ENCODE data around the gene ENPP1.

The ENPP1 gene

GRCh38 chr6:131807644-131808459 lies at the start of gene ENPP1:
ENPP1 (plus strand) TSS chr6:131808020; CDS start chr6:131808036, 16 bp downstream.
- ChIA-PET POLR2A (no interaction called here), CTCF (no interaction called here)
- peak; percentile 37 for DNase-seq (ENCODE audit: extremely low spot score)

GRCh38 chr6:131758920-131759319 lies 48.9 kb upstream of the ENPP1 start:
- ChIA-PET POLR2A (no interaction called here), CTCF (no interaction called here)
- TF ChIP-seq CTCF (IDR thresholded peaks at IDR 0.05; ENCODE audit: control extremely low read depth, extremely low read depth, low read depth, missing control alignments): no peak

More at GRCh38 chr6:131807644-131808459, at the start of gene ENPP1:
- TF ChIP-seq CTCF (IDR thresholded peaks at IDR 0.05; ENCODE audit: control extremely low read depth, extremely low read depth, low read depth, missing control alignments): no peak

DNA sequence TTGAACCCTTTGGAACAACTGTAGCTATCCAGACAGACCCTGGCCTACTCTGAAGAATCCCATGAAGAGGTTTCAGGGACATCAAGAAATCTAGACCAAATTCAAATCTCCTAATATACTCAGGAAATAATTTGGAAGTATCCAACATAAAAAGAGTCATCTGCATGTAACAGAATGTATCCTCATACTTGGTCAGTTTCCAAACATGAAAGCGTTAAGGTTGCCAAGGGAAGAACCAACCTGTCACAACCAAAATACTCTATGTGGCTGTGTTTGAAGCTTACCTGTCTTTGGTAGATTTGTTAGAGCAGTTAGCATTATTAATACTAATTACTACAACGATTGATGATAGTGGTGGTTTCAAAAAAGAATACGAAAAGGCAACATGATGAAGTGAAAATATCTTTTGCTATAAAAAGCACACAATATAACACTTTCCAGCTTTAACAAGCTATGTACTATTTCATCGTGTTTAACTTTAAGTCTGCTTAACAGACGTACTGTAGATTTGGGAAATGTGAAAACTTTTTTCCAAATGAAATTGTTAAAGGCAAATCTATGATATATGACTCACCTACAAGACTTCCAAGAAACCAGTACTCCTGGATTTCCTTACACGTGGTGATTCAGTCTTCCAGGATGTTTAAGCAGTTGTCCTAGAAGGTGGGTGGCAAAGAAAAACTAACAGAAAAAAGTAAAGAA lies 46.6 kb upstream of the ENPP1 start:
- no peak for TF ChIP-seq CTCF (IDR thresholded peaks at IDR 0.05; ENCODE audit: control extremely low read depth, extremely low read depth, low read depth, missing control alignments)
- ChIA-PET POLR2A (no interaction called here), CTCF (no interaction called here)
- DNase-seq (ENCODE audit: extremely low spot score): no peak

More at GRCh38 chr6:131758920-131759319, 48.9 kb upstream of the ENPP1 start:
- DNase-seq (ENCODE audit: extremely low spot score): no peak

GRCh38 chr6:131761762-131762067 lies 46.1 kb upstream of the ENPP1 start:
- ChIA-PET POLR2A (no interaction called here), CTCF (no interaction called here)
- TF ChIP-seq CTCF (IDR thresholded peaks at IDR 0.05; ENCODE audit: control extremely low read depth, extremely low read depth, low read depth, missing control alignments): no peak
- no peak for DNase-seq (ENCODE audit: extremely low spot score)

DNA sequence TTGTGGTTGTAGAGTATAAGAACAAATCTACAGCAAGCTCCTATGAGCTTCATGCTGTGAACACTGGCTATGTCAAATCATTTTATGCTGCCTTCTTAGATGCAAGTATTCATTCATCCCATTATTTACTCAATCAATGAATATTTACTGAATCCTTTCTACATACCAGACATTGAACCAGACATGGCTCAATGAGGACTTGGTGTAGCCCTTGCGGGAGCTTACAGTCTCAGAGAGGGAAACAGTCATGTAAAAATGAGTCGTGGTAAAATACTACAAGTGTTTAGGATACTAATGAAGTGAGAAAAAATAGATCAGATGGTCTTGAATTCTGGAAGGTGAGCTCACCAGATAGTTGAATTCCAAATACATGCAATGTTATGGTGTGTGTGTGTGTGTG lies 44.8 kb upstream of the ENPP1 start:
- TF ChIP-seq CTCF (IDR thresholded peaks at IDR 0.05; ENCODE audit: control extremely low read depth, extremely low read depth, low read depth, missing control alignments): no peak
- no peak for DNase-seq (ENCODE audit: extremely low spot score)
- ChIA-PET CTCF (no interaction called here), POLR2A (no interaction called here)

DNA sequence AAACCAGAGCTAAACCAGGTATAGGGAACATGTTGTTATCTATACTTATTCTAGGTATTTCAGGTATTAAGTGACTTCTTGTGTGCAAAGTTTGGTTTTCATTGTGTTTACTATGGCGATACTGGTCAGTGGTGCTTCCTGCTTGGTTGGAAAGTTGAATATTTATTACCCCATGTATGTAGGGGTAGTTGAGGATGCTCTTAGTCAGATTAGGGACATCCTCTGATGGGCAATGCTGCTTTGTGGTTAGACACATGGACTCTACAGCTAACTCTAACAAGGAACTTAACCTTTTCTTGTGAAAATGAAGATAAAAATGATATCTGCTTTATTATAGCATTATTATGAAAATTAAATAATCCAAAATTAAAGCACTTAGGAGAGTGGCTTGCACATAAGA lies 44.1 kb upstream of the ENPP1 start:
- ChIA-PET POLR2A (no interaction called here), CTCF (no interaction called here)
- no peak for TF ChIP-seq CTCF (IDR thresholded peaks at IDR 0.05; ENCODE audit: control extremely low read depth, extremely low read depth, low read depth, missing control alignments)
- DNase-seq (ENCODE audit: extremely low spot score): no peak

Data from GM10248 (cell line).